Common myeloid progenitor, CD34-positive (primary cell): ENCODE data around the gene WDR54.
A peak's percentile ranks its signal among the peaks of the same experiment; 100 is the strongest.
"Not testable (repeated sequence)": the region's sequence is repeated elsewhere in the genome, so short reads cannot be mapped to it uniquely, and the experiment has no call there.

Source experiments
- CTCF ChIA-PET: fragments of 350-600 bp; sonication (Branson Sonifier 250); formaldehyde crosslinking; loops from one replicate; lab custom pipeline; 2021; ENCODE audit warnings: antibody characterized with exemption; lab: Charles Lee
- POLR2A ChIA-PET: fragments of 350-600 bp; sonication (Branson Sonifier 250); formaldehyde crosslinking; loops from one replicate; lab custom pipeline; 2021; ENCODE audit warnings: antibody characterized with exemption; lab: Charles Lee
- DNase-seq, 3 donors: peaks; one replicate each; pipeline versions ENCODE4 v3.0.0 to v3.0.0-alpha.2; 2013
- H3K27ac ChIP-seq, 2 experiments: 1 replicate in 1 of 2; 2 replicates in 1 of 2; pipeline ENCODE4 v1.7.0; 2013; ENCODE audit warnings: inconsistent platforms in 2 of 2, low read length in 2 of 2, mild to moderate bottlenecking in 2 of 2, low read depth in 1 of 2, moderate library complexity in 1 of 2; ENCODE audit not compliant: severe bottlenecking in 2 of 2, insufficient read depth in 1 of 2, poor library complexity in 1 of 2
- H3K27me3 ChIP-seq, 5 experiments: replicated peaks in 2 of 5; 1 replicate in 3 of 5; 2 replicates in 2 of 5; pipeline versions ENCODE4 v1.6.1 to v1.7.0; 2013; ENCODE audit warnings: low read length in 4 of 5, mild to moderate bottlenecking in 2 of 5, moderate library complexity in 2 of 5, inconsistent platforms in 1 of 5; ENCODE audit not compliant: insufficient read depth in 5 of 5, control insufficient read depth in 4 of 5
- H3K36me3 ChIP-seq, 4 experiments: 1 replicate in 2 of 4; 2 replicates in 2 of 4; pipeline versions ENCODE4 v1.6.1 to v1.7.0; 2013; ENCODE audit warnings: low read length in 3 of 4, control low read depth in 1 of 4, mild to moderate bottlenecking in 1 of 4; ENCODE audit not compliant: control insufficient read depth in 4 of 4, insufficient read depth in 4 of 4
- H3K4me1 ChIP-seq, 4 experiments: 1 replicate in 3 of 4; 2 replicates in 1 of 4; pipeline versions ENCODE4 v1.6.1 to v1.7.1; 2013; ENCODE audit warnings: low read length in 3 of 4, mild to moderate bottlenecking in 3 of 4, control low read depth in 1 of 4, inconsistent platforms in 1 of 4, moderate library complexity in 1 of 4; ENCODE audit not compliant: control insufficient read depth in 4 of 4, insufficient read depth in 4 of 4; ENCODE audit errors: control extremely low read depth in 1 of 4
- H3K4me3 ChIP-seq, 7 experiments: 1 replicate in 4 of 7; 2 replicates in 3 of 7; pipeline versions ENCODE4 v1.5.1 to v1.7.0; 2013; ENCODE audit warnings: mild to moderate bottlenecking in 7 of 7, low read length in 6 of 7, moderate library complexity in 6 of 7, inconsistent platforms in 2 of 7, low read depth in 2 of 7, control low read depth in 1 of 7; ENCODE audit not compliant: insufficient read depth in 4 of 7, control insufficient read depth in 1 of 7; ENCODE audit errors: extremely low read depth in 1 of 7
- H3K9me3 ChIP-seq, 5 experiments: 1 replicate in 4 of 5; 2 replicates in 1 of 5; pipeline versions ENCODE4 v1.6.1 to v1.7.1; 2013; ENCODE audit warnings: low read length in 4 of 5, mild to moderate bottlenecking in 2 of 5, inconsistent platforms in 1 of 5, low read depth in 1 of 5, moderate library complexity in 1 of 5; ENCODE audit not compliant: control insufficient read depth in 4 of 5, insufficient read depth in 2 of 5; ENCODE audit errors: control extremely low read depth in 1 of 5
- WGBS: methylation state at CpG from one replicate; pipeline ENCODE4 v1.1.5; 2013; ENCODE audit not compliant: insufficient coverage; 5-methylcytosine and 5-hydroxymethylcytosine counted together

Gene WDR54

GRCh38 chr2:74441170-74441689, 19.7 kb downstream of the WDR54 start:
- Histone ChIP-seq H3K4me1 (peaks cover 4 to 51% (median 44%) of the 10 kb centered on the region in 4 experiments), H3K27ac (no peak overlapping the region), H3K36me3 (no peaks in the 10 kb centered on the region), H3K27me3 (peaks cover 0 to 27% (median 10%) of the 10 kb centered on the region in 5 experiments), H3K9me3 (no peaks in the 10 kb centered on the region), H3K4me3 (peak overlapping the region in 4 of 7 experiments; percentile 16 to 81 (median 69))
- DNase-seq: no peak
- ChIA-PET CTCF (interaction anchor here (1.4 to 2.5 kb wide), 6 partner anchors 11 to 41 kb away, joined by 3 to 16 read pairs (median 8); partner anchors contain the start of genes CCDC142, INO80B and TTC31), POLR2A (interaction anchor here (0.8 to 2.6 kb wide), 2 partner anchors 13 to 17 kb away, joined by 4 to 10 read pairs; partner anchors contain the start of genes INO80B and WBP1)
- WGBS: 74% methylated on average over 18 of the region's 33 CpGs

- Histone ChIP-seq H3K36me3 (no peaks in the 10 kb centered on the region), H3K4me3 (peak within 1 kb of the TSS in 6 of 7 experiments; percentile 16 to 84 (median 70)), H3K27me3 (peaks cover 0 to 27% (median 10%) of the 10 kb centered on the region in 5 experiments), H3K9me3 (no peaks in the 10 kb centered on the region), H3K4me1 (peaks cover 4 to 48% (median 44%) of the 10 kb centered on the region in 4 experiments), H3K27ac (no peak within 1 kb of the TSS)
- ChIA-PET CTCF (interaction anchor here (0.6 to 2.5 kb wide), 4 partner anchors 9 to 453 kb away, joined by 3 to 9 read pairs (median 3); no protein-coding TSS in a partner anchor), POLR2A (interaction anchor here (1.8 to 2.6 kb wide), 2 partner anchors 13 to 16 kb away, joined by 6 to 10 read pairs; partner anchors contain the start of genes INO80B and WBP1)
- peak in 1 of 3 donors; percentile 34 for DNase-seq
- WGBS: 11% methylated on average over 50 of the region's 75 CpGs
These were observed 20.4 kb downstream of the WDR54 start, which contains the start of gene RTKN for GRCh38 chr2:74441690-74442482. RTKN (minus strand) TSS chr2:74441937; CDS start chr2:74441816, 121 bp downstream.

- POLR2A ChIA-PET: interaction anchor here (1.8 kb wide), 1 partner anchor 12 kb away, joined by 6 read pairs; the partner anchor contains the start of gene INO80B
These were observed 21.2 kb downstream of the WDR54 start for GRCh38 chr2:74442483-74443297.

GRCh38 chr2:74444498-74445318, 23.2 kb downstream of the WDR54 start:
- POLR2A ChIA-PET: interaction anchor here (1.6 kb wide), 1 partner anchor 10 kb away, joined by 6 read pairs; the partner anchor contains the start of gene INO80B
- 67% methylated on average over 1 of the region's 5 CpGs for WGBS

More at GRCh38 chr2:74442483-74443297, 21.2 kb downstream of the WDR54 start:
- not testable (repeated sequence) for H3K9me3 ChIP-seq, DNase-seq, H3K36me3 ChIP-seq, H3K27ac ChIP-seq
- Histone ChIP-seq H3K4me3 (peak overlapping the region in 3 of 7 experiments; percentile 32 to 81 (median 64)), H3K4me1 (peaks cover 4 to 44% (median 40%) of the 10 kb centered on the region in 4 experiments), H3K27me3 (peaks cover 0 to 27% (median 10%) of the 10 kb centered on the region in 5 experiments)
- 94% methylated on average over 10 of the region's 16 CpGs for WGBS
- CTCF ChIA-PET: interaction anchor here (0.6 to 1.3 kb wide), 4 partner anchors 9 to 454 kb away, joined by 3 read pairs; partner anchors contain the start of gene INO80B

GRCh38 chr2:74447230-74447999, 25.9 kb downstream of the WDR54 start:
- peaks cover 4 to 14% (median 9%) of the 10 kb centered on the region in 4 experiments for H3K4me1 ChIP-seq
- H3K27me3 ChIP-seq: peaks cover 0 to 9% (median 2%) of the 10 kb centered on the region in 5 experiments
- ChIA-PET CTCF (interaction anchor here (0.8 to 1.1 kb wide), 2 partner anchors 11 to 22 kb away, joined by 3 read pairs; partner anchors contain the start of gene WBP1), POLR2A (no interaction called here)
- no peak overlapping the region for H3K27ac ChIP-seq
- H3K9me3 ChIP-seq: no peaks in the 10 kb centered on the region
- WGBS: 100% methylated on average over 2 of the region's 5 CpGs
- H3K4me3 ChIP-seq: no peak overlapping the region
- DNase-seq: no peak
- H3K36me3 ChIP-seq: no peaks in the 10 kb centered on the region

More at GRCh38 chr2:74444498-74445318, 23.2 kb downstream of the WDR54 start:
- no peak for DNase-seq
- no peak overlapping the region for H3K4me3 ChIP-seq
- H3K27me3 ChIP-seq: peaks cover 0 to 27% (median 10%) of the 10 kb centered on the region in 5 experiments
- CTCF ChIA-PET: interaction anchor here (0.7 to 1.6 kb wide), 6 partner anchors 7 to 36 kb away, joined by 3 to 4 read pairs (median 3); partner anchors contain the start of genes C2orf81 and WBP1
- no peaks in the 10 kb centered on the region for H3K36me3 ChIP-seq
- H3K9me3 ChIP-seq: no peaks in the 10 kb centered on the region
- peaks cover 4 to 30% (median 24%) of the 10 kb centered on the region in 4 experiments for H3K4me1 ChIP-seq
- H3K27ac ChIP-seq: no peak overlapping the region
